Vagina (tissue), 2 donors: Measurements from ENCODE around the gene VWF.

Source experiments
- POLR2A ChIP-seq, 2 donors: fragments of 450-650 bp; IDR thresholded peaks; one replicate each; pipeline ENCODE4 v1.6.1; 2017; ENCODE audit warnings: antibody characterized with exemption in 2 of 2, mild to moderate bottlenecking in 2 of 2, moderate library complexity in 2 of 2
- POLR2AphosphoS5 ChIP-seq, 2 donors: sonication (generic); formaldehyde crosslinking; IDR thresholded peaks; one replicate each; pipeline ENCODE4 v1.9.0; 2017; ENCODE audit warnings: antibody characterized with exemption in 2 of 2, mild to moderate bottlenecking in 2 of 2, low read depth in 1 of 2; ENCODE audit not compliant: insufficient read depth in 1 of 2
- TF ChIP-seq, protein P1 (sequence below), 3 experiments: fragments of 450-650 bp in 2 of 3; fragments of 200-600 bp in 1 of 3; sonication (generic) in 1 of 3; IDR thresholded peaks; one replicate each; pipeline ENCODE4 v1.5.1; 2017 to 2019; ENCODE audit warnings: antibody characterized with exemption in 3 of 3, mild to moderate bottlenecking in 2 of 3, moderate library complexity in 2 of 3

DNA sequence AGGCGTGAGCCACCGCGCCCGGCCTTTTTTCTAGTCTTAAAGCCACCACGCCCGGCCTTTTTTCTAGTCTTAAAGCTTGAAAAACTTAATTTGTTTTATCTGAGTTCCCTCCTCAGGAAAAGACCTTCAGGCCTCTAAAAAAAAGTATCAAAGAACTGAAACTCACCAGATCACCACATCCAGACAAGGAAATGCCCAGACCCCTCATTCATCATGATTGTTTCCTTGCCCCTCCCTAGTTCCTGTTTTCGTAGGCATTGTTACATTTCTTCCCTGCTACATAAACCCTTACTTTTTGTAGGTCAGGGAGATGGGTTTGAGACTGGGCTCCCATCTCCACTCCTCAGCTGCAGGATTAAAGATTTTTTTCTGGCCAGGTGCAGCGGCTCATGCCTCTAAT is 21.1 kb upstream of the VWF start:
- TF ChIP-seq, protein P1, sequence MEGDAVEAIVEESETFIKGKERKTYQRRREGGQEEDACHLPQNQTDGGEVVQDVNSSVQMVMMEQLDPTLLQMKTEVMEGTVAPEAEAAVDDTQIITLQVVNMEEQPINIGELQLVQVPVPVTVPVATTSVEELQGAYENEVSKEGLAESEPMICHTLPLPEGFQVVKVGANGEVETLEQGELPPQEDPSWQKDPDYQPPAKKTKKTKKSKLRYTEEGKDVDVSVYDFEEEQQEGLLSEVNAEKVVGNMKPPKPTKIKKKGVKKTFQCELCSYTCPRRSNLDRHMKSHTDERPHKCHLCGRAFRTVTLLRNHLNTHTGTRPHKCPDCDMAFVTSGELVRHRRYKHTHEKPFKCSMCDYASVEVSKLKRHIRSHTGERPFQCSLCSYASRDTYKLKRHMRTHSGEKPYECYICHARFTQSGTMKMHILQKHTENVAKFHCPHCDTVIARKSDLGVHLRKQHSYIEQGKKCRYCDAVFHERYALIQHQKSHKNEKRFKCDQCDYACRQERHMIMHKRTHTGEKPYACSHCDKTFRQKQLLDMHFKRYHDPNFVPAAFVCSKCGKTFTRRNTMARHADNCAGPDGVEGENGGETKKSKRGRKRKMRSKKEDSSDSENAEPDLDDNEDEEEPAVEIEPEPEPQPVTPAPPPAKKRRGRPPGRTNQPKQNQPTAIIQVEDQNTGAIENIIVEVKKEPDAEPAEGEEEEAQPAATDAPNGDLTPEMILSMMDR (IDR thresholded peaks at IDR 0.05) = no peak
- TF ChIP-seq POLR2AphosphoS5 (IDR thresholded peaks at IDR 0.05; ENCODE audit: insufficient read depth in 1 of 2, low read depth in 1 of 2) (no peak), POLR2A (IDR thresholded peaks at IDR 0.05) (no peak)
